Posterior cingulate gyrus (tissue), 11 donors: ENCODE measurements around the gene SNAPC2.

Source experiments
- DNase-seq, 10 donors: peaks; one replicate each; pipeline versions ENCODE4 v3.0.0 to v3.0.0-alpha.2; 2020 to 2021; ENCODE audit warnings: mixed read lengths in 3 of 10
- intact Hi-C: fragments of 100-400 bp; cut with DNase I; formaldehyde crosslinking; loops from one replicate; pipeline ENCODE4 v1.15.1; 2023

Gene SNAPC2

GRCh38 chr19:7961920-7962626 is 41.9 kb downstream of the SNAPC2 start:
- DNase-seq = no peak
- intact Hi-C loops = no loop called here

- intact Hi-C loops = no loop called here
- DNase-seq = peak in 1 of 10 donors; percentile 63
These were observed 42.6 kb downstream of the SNAPC2 start for GRCh38 chr19:7962644-7963268.

DNA sequence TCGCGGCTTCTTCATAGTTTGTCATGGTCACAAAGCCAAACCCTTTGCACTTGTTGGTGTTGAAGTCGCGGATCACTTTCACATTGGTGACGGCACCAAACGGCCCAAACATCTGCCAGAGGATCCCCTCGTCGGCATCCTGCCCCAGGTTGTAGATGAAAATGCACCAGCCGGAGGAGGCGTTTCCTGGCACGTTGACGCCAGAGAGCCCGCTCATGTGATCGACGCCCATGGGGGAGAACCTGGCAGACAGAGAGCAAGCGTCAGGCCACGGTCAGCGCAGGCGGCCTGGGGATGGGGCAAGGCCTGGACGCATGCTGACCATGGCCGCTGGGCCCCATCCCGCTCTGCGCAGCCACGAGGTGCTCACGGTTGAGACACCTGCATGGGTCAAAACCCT is 43.4 kb downstream of the SNAPC2 start:
- DNase-seq = no peak
- intact Hi-C loops = no loop called here

- DNase-seq = no peak
- intact Hi-C loops = no loop called here
These were observed 45.2 kb downstream of the SNAPC2 start for GRCh38 chr19:7965259-7965841.

- DNase-seq = no peak
- intact Hi-C loops = no loop called here
These were observed 46.0 kb downstream of the SNAPC2 start for GRCh38 chr19:7965921-7966665.

DNA sequence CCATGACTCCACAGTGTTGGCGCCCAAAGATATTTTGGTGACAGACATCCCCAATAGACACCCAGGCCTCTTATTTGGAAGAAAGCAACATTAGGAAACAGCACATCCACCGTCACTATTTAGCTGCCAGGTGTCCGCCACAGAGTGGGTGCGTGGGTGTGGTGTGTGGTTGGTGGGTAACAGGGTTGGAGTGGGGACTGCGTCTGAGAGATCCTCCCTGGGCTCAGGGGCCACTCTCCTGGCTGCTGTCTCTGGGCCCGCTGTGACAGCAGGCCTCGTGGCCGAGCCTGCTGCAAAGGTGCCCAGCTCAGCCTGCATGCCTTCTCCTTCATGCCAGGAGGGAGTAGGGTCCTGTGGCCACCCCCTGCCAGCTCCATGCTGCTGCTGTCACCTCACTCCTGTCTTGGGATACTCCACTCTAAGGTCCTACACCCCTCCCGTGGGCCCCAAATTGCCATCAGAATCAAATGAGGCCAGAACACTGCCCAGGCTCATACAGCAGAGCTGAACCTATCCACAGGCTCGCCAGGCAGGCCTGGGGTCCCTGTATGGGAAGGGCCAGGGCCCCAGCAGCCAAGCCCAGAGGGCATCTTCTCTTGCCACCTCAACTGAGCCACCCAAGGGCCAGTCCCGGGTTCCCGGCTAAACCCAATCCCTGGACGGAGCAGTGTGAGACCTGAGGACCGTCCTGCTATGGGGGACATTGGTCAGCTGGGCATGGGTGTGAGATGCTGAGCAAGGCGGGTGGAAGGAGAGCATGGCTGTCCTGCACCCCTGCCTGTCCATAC is 48.1 kb downstream of the SNAPC2 start:
- intact Hi-C loops = no loop called here
- DNase-seq = peak in 2 of 10 donors; percentile 37 to 79

DNA sequence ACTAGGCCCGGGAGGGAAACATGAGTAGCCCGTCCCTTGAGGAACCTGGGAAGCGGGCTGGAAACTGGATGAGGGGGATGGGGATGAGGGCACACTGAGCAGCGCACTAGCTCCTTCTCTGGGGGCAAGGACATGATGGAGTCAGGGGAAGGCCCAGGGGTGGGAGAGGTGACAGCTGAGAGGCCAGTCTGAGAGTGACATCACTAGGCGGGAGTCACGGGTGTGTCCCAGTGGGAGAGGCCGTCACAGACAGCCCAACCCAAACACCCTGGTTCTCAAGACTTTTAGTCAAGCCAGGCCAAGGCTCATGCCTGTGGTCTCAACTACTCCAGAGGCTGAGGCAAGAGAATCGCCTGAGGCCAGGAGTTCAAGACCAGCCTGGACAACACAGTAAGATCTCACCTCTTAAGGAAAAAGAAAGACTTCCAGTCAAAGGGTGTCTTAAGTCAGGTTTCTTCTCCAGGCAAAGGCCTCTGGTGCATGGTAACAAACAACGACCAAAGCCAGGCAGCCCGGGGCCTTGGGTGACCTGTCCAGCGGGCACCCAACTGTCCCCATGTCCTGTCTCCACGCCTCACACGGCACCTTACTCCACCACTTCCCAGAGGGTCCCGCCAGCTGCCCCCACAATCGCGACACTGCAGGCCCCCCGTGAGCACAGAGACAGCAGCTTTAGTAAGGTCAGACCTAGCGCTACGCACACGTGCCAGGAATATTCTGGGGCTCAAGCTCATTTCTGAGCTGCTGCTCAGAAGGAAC is 48.8 kb downstream of the SNAPC2 start:
- DNase-seq = peak in 2 of 10 donors; percentile 19 to 67
- intact Hi-C loops = no loop called here

DNA sequence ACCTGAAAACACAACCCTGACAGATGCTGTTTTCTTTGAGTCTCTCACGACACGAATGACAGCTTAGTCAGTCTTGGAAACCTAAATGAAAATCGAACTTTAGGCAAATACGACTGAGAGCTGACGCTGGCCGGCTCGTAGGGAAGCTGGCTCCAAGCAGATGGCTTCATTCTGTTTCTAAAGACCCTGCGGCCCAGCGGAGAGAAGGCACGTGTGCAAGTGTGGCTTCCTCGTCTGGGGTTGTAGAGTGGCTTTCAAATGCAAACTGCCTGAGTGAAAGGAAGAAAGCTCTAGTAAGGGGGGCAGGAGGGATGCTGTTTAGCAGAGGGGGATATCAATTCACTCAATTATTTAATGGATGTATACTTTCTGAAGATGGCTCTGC is 49.4 kb downstream of the SNAPC2 start:
- peak in 1 of 10 donors; percentile 69 for DNase-seq
- intact Hi-C loops = no loop called here

- intact Hi-C loops = loop anchor here (5.0 to 10.0 kb wide), 2 partner anchors 36 to 284 kb away; partner anchors contain the start of gene ELAVL1
These were observed 50.7 kb downstream of the SNAPC2 start for GRCh38 chr19:7970716-7971448.

GRCh38 chr19:7971553-7972520 is 51.7 kb downstream of the SNAPC2 start:
- peak in 2 of 10 donors; percentile 82 to 87 for DNase-seq
- intact Hi-C loops = loop anchor here (5.0 to 10.0 kb wide), 2 partner anchors 35 to 283 kb away; partner anchors contain the start of gene ELAVL1

More at GRCh38 chr19:7970716-7971448, 50.7 kb downstream of the SNAPC2 start:
- peak in 8 of 10 donors; percentile 30 to 93 (median 50) for DNase-seq
